GM19467 (cell line): ENCODE results near the gene SEMA5A.

Experiments used
- ATAC-seq: cut with Tn5 transposase; IDR thresholded peaks from one replicate; pipeline ENCODE4 v1.9.1; 2021; ENCODE audit warnings: mild to moderate bottlenecking, moderate library complexity; ENCODE audit not compliant: unreplicated experiment

The SEMA5A gene

GRCh38 chr5:9551567-9552537, 6.0 kb upstream of the SEMA5A start:
- no peak for ATAC-seq

GRCh38 chr5:9549941-9550340, 4.1 kb upstream of the SEMA5A start:
- ATAC-seq = no peak

- ATAC-seq = no peak
Observed at GRCh38 chr5:9547122-9547947, 1.5 kb upstream of the SEMA5A start.

- ATAC-seq = no peak
Observed at GRCh38 chr5:9545136-9545991, 511 bp downstream of the SEMA5A start.

- ATAC-seq = no peak
Observed at GRCh38 chr5:9544502-9545135, 1.3 kb downstream of the SEMA5A start.

- no peak for ATAC-seq
Observed at GRCh38 chr5:9544056-9544455, 1.8 kb downstream of the SEMA5A start.

GRCh38 chr5:9543311-9543920, 2.5 kb downstream of the SEMA5A start:
- no peak for ATAC-seq

- no peak for ATAC-seq
Observed at GRCh38 chr5:9540791-9541190, 5.1 kb downstream of the SEMA5A start.

- no peak for ATAC-seq
Observed at GRCh38 chr5:9538504-9538903, 7.4 kb downstream of the SEMA5A start.

- no peak for ATAC-seq
Observed at GRCh38 chr5:9537223-9538141, 8.4 kb downstream of the SEMA5A start.

GRCh38 chr5:9536717-9537116, 9.2 kb downstream of the SEMA5A start:
- no peak for ATAC-seq

- ATAC-seq = no peak
Observed at GRCh38 chr5:9534881-9535517, 10.9 kb downstream of the SEMA5A start.

GRCh38 chr5:9533562-9534364, 12.1 kb downstream of the SEMA5A start:
- no peak for ATAC-seq

GRCh38 chr5:9533096-9533495, 12.8 kb downstream of the SEMA5A start:
- no peak for ATAC-seq

- no peak for ATAC-seq
Observed at GRCh38 chr5:9529513-9529912, 16.4 kb downstream of the SEMA5A start.

- no peak for ATAC-seq
Observed at GRCh38 chr5:9529041-9529480, 16.8 kb downstream of the SEMA5A start.

GRCh38 chr5:9524941-9525340, 20.9 kb downstream of the SEMA5A start:
- no peak for ATAC-seq
